ENCODE measurements around the gene ENPP6.

The ENPP6 gene

GRCh38 chr4:184217634-184218033 lies at the start of gene ENPP6:
Gene ENPP6, minus strand, starts transcription at chr4:184217873. Its CDS starts 54 bp downstream, at chr4:184217819.
- no peak for DNase-seq (ENCODE audit: low read depth)

- DNase-seq (ENCODE audit: low read depth), result no peak
These were observed 49.5 kb upstream of the ENPP6 start for GRCh38 chr4:184267206-184267608.

GRCh38 chr4:184265546-184266351 lies 48.1 kb upstream of the ENPP6 start:
- no peak for DNase-seq (ENCODE audit: low read depth)

- DNase-seq (ENCODE audit: low read depth), result peak; percentile 89
These were observed 46.4 kb upstream of the ENPP6 start for GRCh38 chr4:184263910-184264732.

- DNase-seq (ENCODE audit: low read depth), result no peak
These were observed 45.8 kb upstream of the ENPP6 start for GRCh38 chr4:184263461-184263860.

GRCh38 chr4:184262901-184263300 lies 45.2 kb upstream of the ENPP6 start:
- DNase-seq (ENCODE audit: low read depth), result peak; percentile 89

- DNase-seq (ENCODE audit: low read depth), result no peak
These were observed 43.6 kb upstream of the ENPP6 start for GRCh38 chr4:184261246-184261645.

- no peak for DNase-seq (ENCODE audit: low read depth)
These were observed 42.2 kb upstream of the ENPP6 start for GRCh38 chr4:184259866-184260265.

- DNase-seq (ENCODE audit: low read depth), result no peak
These were observed 41.4 kb upstream of the ENPP6 start for GRCh38 chr4:184259081-184259480.

- DNase-seq (ENCODE audit: low read depth), result no peak
These were observed 38.4 kb upstream of the ENPP6 start for GRCh38 chr4:184255871-184256642.

GRCh38 chr4:184255361-184255760 lies 37.7 kb upstream of the ENPP6 start:
- no peak for DNase-seq (ENCODE audit: low read depth)

- DNase-seq (ENCODE audit: low read depth), result no peak
These were observed 35.4 kb upstream of the ENPP6 start for GRCh38 chr4:184253072-184253420.

GRCh38 chr4:184252136-184253071 lies 34.7 kb upstream of the ENPP6 start:
- no peak for DNase-seq (ENCODE audit: low read depth)

GRCh38 chr4:184251670-184251980 lies 34.0 kb upstream of the ENPP6 start:
- DNase-seq (ENCODE audit: low read depth), result no peak

GRCh38 chr4:184250795-184251669 lies 33.4 kb upstream of the ENPP6 start:
- DNase-seq (ENCODE audit: low read depth), result no peak

- no peak for DNase-seq (ENCODE audit: low read depth)
These were observed 30.5 kb upstream of the ENPP6 start for GRCh38 chr4:184248216-184248615.

GRCh38 chr4:184247421-184247820 lies 29.7 kb upstream of the ENPP6 start:
- no peak for DNase-seq (ENCODE audit: low read depth)

GRCh38 chr4:184246426-184246825 lies 28.8 kb upstream of the ENPP6 start:
- no peak for DNase-seq (ENCODE audit: low read depth)

GRCh38 chr4:184238072-184238745 lies 20.5 kb upstream of the ENPP6 start:
- no peak for DNase-seq (ENCODE audit: low read depth)

GRCh38 chr4:184237612-184238011 lies 19.9 kb upstream of the ENPP6 start:
- no peak for DNase-seq (ENCODE audit: low read depth)

Measured in stromal cell of bone marrow (primary cell).